ENCODE results near the gene WDR1. TPM values are rescaled to one million over a fixed set of nuclear protein-coding genes. Genes with fewer than 3 reads are reported as not detected.

The WDR1 gene
- total RNA-seq, 1 donor from 2014 or later: 370 TPM

DNA sequence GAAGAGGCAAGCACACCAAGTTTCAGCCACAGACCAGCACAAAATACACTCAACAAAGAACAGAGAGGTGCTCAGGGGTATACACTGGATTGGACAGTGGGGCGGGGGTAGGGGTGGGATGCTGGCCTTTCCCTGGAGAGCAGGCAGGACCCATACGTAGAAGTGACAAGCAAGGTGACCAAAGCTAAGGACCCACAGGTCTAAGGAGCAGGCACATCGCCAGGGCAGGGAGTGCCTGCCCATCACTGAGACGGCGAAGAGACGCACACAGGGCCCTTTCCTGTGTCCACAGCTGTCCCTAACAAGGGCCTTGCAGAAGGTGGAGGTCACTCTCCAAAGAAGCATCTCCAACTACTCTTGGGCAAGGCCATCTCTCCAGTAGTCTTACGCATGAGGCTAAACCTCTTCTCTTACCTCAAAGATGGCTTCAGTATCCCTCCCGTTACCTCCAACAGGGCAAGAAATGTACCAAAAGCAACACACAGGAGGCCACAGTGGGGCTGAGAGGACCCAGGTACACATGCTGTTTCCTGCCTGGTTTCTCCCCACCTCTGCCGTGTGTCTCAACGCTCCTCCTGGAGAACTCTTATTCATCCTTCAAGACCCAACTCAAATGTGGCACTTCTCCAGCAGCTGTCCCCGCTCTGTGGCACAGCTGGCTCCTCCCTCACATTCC is 6.5 kb downstream of the WDR1 start:
- Histone ChIP-seq H3K36me3 (ENCODE audit: control insufficient read depth, insufficient read depth, low read length) (peaks cover 2% of the 10 kb centered on the region), H3K4me3 (ENCODE audit: low read depth, low read length) (no peak overlapping the region), H3K27me3 (ENCODE audit: control insufficient read depth, insufficient read depth, low read length) (no peaks in the 10 kb centered on the region)
- TF ChIP-seq CTCF (IDR thresholded peaks at IDR 0.05; ENCODE audit: insufficient read depth, low read length, poor library complexity, severe bottlenecking): no peak
- no peak for DNase-seq (ENCODE audit: low read depth)

GRCh38 chr4:10108818-10109783 is 7.5 kb downstream of the WDR1 start:
- no peak for TF ChIP-seq CTCF (IDR thresholded peaks at IDR 0.05; ENCODE audit: insufficient read depth, low read length, poor library complexity, severe bottlenecking)
- no peak overlapping the region for H3K4me3 ChIP-seq (ENCODE audit: low read depth, low read length)
- H3K36me3 ChIP-seq (ENCODE audit: control insufficient read depth, insufficient read depth, low read length): no peaks in the 10 kb centered on the region
- no peak for DNase-seq (ENCODE audit: low read depth)
- H3K27me3 ChIP-seq (ENCODE audit: control insufficient read depth, insufficient read depth, low read length): no peaks in the 10 kb centered on the region

GRCh38 chr4:10108391-10108790 is 8.2 kb downstream of the WDR1 start:
- no peak for TF ChIP-seq CTCF (IDR thresholded peaks at IDR 0.05; ENCODE audit: insufficient read depth, low read length, poor library complexity, severe bottlenecking)
- no peaks in the 10 kb centered on the region for H3K36me3 ChIP-seq (ENCODE audit: control insufficient read depth, insufficient read depth, low read length)
- H3K4me3 ChIP-seq (ENCODE audit: low read depth, low read length): no peak overlapping the region
- DNase-seq (ENCODE audit: low read depth): no peak
- H3K27me3 ChIP-seq (ENCODE audit: control insufficient read depth, insufficient read depth, low read length): no peaks in the 10 kb centered on the region

DNA sequence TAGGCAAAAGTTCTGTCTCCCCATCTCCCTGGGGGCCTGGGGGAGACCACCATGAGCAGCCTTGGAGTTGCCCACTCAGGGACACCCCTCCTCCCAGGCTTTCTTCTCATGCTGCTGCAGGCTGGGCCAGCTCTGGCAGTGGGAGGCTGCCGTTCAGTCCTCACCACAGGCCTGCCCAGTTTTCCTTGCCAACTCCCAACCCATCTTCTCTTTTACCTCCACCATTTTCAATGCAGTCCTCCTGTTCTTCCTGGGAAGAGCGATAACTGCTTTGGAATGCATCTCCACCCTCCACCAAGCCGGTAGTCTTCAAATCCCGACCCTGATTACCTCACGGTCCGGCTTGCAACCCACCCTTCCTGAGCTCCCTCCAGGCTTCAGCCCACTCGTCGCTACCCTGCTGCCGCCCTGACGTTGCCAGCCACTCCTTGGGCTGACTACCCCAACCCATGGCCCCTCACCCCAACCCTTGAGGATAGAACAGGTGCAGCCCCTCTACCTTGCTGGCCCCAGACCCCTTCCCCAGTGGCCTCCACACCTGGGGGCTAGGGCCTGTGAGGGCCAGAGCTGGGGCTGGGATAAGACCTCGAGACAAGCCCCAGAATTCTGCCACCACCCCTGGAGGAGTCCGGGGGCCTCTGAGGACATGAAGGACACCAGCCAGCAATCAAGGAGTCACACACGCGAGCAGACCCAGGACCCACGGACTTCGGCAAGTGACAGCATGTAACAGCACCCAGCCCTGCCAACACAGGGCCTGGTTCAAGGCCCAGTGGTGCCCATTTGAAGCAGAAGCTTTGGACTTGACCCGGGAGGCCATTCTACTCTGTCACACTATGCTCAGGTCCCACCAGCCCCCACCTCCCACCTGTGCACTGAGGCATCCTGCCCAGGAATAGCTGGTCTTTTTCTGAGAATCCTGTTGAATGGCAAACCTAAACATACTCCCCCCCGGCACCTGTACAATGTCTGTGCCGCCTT is 9.2 kb downstream of the WDR1 start:
- Histone ChIP-seq H3K27me3 (ENCODE audit: control insufficient read depth, insufficient read depth, low read length) (no peaks in the 10 kb centered on the region), H3K4me3 (ENCODE audit: low read depth, low read length) (no peak overlapping the region), H3K36me3 (ENCODE audit: control insufficient read depth, insufficient read depth, low read length) (no peaks in the 10 kb centered on the region)
- no peak for TF ChIP-seq CTCF (IDR thresholded peaks at IDR 0.05; ENCODE audit: insufficient read depth, low read length, poor library complexity, severe bottlenecking)
- no peak for DNase-seq (ENCODE audit: low read depth)

GRCh38 chr4:10106421-10107039 is 10.1 kb downstream of the WDR1 start:
- no peak for TF ChIP-seq CTCF (IDR thresholded peaks at IDR 0.05; ENCODE audit: insufficient read depth, low read length, poor library complexity, severe bottlenecking)
- H3K27me3 ChIP-seq (ENCODE audit: control insufficient read depth, insufficient read depth, low read length): no peaks in the 10 kb centered on the region
- DNase-seq (ENCODE audit: low read depth): peak; percentile 94
- no peak overlapping the region for H3K4me3 ChIP-seq (ENCODE audit: low read depth, low read length)
- H3K36me3 ChIP-seq (ENCODE audit: control insufficient read depth, insufficient read depth, low read length): no peaks in the 10 kb centered on the region

All from kidney epithelial cell (primary cell).